HEK293T (cell line): ENCODE results near the gene ME1.

Experiments used
- BHLHE40 ChIP-seq: fragments of 450-650 bp; IDR thresholded peaks from 2 replicates; pipeline ENCODE4 v1.6.1; 2016; ENCODE audit warnings: mild to moderate bottlenecking, moderate library complexity, borderline replicate concordance
- ELF4 ChIP-seq: fragments of 450-650 bp; IDR thresholded peaks from 2 replicates; pipeline ENCODE4 v1.6.1; 2017; ENCODE audit warnings: antibody characterized with exemption
- FOXK2 ChIP-seq: fragments of 450-650 bp; IDR thresholded peaks from 2 replicates; pipeline ENCODE4 v1.6.1; 2016; ENCODE audit warnings: mild to moderate bottlenecking
- FOXM1 ChIP-seq: fragments of 450-650 bp; IDR thresholded peaks from 2 replicates; pipeline ENCODE4 v1.6.1; 2017; ENCODE audit warnings: mild to moderate bottlenecking, borderline replicate concordance
- L3MBTL2 ChIP-seq: fragments of 450-650 bp; conservative IDR thresholded peaks from 2 replicates; pipeline ENCODE4 v1.6.1; 2016; ENCODE audit warnings: mild to moderate bottlenecking
- SP1 ChIP-seq: fragments of 450-650 bp; IDR thresholded peaks from 2 replicates; pipeline ENCODE4 v1.6.1; 2017
- SUZ12 ChIP-seq: fragments of 450-650 bp; IDR thresholded peaks from 2 replicates; pipeline ENCODE4 v1.6.1; 2016; ENCODE audit warnings: mild to moderate bottlenecking
- TF ChIP-seq, protein P1 (sequence below): fragments of 450-650 bp; IDR thresholded peaks from 2 replicates; pipeline ENCODE4 v1.6.1; 2016

DNA sequence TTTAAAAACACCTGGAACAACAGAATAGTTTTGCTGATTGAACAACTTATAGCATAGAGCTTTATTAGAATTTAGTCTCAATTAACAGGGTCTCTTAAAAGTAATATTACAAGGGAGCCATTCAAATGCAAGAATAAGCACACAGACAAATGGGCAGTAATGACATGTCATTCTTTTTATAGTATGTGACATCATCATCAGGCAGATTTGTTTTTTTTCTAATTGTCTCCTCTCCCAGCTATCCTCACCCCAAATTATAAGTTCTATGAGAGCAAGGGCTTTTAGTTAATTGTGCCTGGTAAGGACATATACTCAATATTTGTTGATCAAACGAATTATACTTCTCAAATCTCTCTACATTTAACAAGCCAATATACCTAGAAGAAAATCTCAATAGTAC is 248.7 kb downstream of the ME1 start:
- TF ChIP-seq BHLHE40: no peak
- no peak for TF ChIP-seq SP1
- TF ChIP-seq FOXK2: no peak
- TF ChIP-seq, protein P1, sequence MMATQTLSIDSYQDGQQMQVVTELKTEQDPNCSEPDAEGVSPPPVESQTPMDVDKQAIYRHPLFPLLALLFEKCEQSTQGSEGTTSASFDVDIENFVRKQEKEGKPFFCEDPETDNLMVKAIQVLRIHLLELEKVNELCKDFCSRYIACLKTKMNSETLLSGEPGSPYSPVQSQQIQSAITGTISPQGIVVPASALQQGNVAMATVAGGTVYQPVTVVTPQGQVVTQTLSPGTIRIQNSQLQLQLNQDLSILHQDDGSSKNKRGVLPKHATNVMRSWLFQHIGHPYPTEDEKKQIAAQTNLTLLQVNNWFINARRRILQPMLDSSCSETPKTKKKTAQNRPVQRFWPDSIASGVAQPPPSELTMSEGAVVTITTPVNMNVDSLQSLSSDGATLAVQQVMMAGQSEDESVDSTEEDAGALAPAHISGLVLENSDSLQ: no peak
- no peak for TF ChIP-seq FOXM1
- no peak for TF ChIP-seq ELF4
- no peak for TF ChIP-seq SUZ12
- TF ChIP-seq L3MBTL2: no peak
